Lower lobe of right lung (tissue), 2 donors: ENCODE data around the gene SDHA. TPM values are rescaled to one million over a fixed set of nuclear protein-coding genes. Genes with fewer than 3 reads are reported as not detected.

Source experiments
- ATAC-seq, 2 donors: fragments of 200-7000 bp; cut with Tn5 transposase; one replicate each; pipeline ENCODE4 v1.9.1; 2020 to 2022; ENCODE audit warnings: mild to moderate bottlenecking in 2 of 2, moderate library complexity in 2 of 2
- DNase-seq: peaks from one replicate; pipeline ENCODE4 v3.0.0-alpha.2; 2020
- H3K27ac ChIP-seq: fragments of 200-600 bp; one replicate; pipeline ENCODE4 v1.8.0; 2022
- H3K27me3 ChIP-seq: fragments of 200-600 bp; one replicate; pipeline ENCODE4 v1.8.0; 2022; ENCODE audit warnings: low read depth
- H3K36me3 ChIP-seq: fragments of 200-600 bp; one replicate; pipeline ENCODE4 v1.8.0; 2022; ENCODE audit warnings: mild to moderate bottlenecking
- H3K4me1 ChIP-seq: fragments of 200-600 bp; one replicate; pipeline ENCODE4 v1.8.0; 2022
- H3K4me3 ChIP-seq: fragments of 200-600 bp; one replicate; pipeline ENCODE4 v1.8.0; 2022; ENCODE audit warnings: mild to moderate bottlenecking
- H3K9me3 ChIP-seq: fragments of 200-600 bp; one replicate; pipeline ENCODE4 v1.8.0; 2022
- intact Hi-C: fragments of 100-400 bp; cut with DNase I; formaldehyde crosslinking; loops from one replicate; pipeline ENCODE4 v1.11.0; 2022
- total RNA-seq: library from RNA; stranded (reverse); fragmentation: NEBNext Ultra II Directional; extraction: Animal tissue kit (Norgen Biotek cat#: 25700); gene quantifications from one replicate; pipeline ENCODE4 v1.2.1, GENCODE V29; 2021
- TF ChIP-seq, protein P1 (sequence below): fragments of 200-600 bp; IDR thresholded peaks from one replicate; pipeline ENCODE4 v1.8.0; 2022; ENCODE audit warnings: antibody characterized with exemption, mild to moderate bottlenecking
- donor health status: DM: no; HTN: yes; CAD: no; lungs with severe emphysema.

SDHA gene
- total RNA-seq, 1 donor from 2014 or later, result 89.6 TPM

DNA sequence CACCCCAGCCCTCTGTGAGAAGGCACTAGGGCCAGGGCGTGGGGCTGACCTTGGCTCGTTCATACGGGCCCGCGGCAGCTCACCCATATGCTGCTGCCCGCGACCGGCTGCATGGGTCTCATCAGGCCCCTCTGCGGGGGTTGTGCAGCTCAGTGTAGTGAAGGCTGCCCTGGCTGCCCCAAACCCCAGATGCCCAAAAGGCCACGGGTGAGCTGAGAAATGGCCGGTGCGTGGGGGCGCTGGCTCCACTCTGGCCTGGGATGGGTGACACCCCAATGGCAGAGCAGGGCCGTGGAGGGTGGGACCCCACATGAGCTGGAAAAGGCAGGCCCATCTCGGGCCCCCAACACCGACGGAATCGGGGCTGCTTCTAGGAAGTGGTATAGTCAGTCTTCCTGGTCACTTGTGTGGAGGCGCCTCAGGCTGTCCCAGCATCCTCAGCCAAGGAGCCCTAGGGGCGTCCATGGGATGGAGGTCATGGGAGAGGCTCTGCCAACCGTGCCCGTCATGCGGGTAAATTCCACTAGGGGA lies 46.3 kb upstream of the SDHA start:
- no peak for ATAC-seq
- DNase-seq, result peak; percentile 38
- Histone ChIP-seq H3K27ac (no peak overlapping the region), H3K4me3 (no peak overlapping the region), H3K9me3 (no peaks in the 10 kb centered on the region), H3K27me3 (no peaks in the 10 kb centered on the region), H3K36me3 (no peaks in the 10 kb centered on the region), H3K4me1 (peaks cover 14% of the 10 kb centered on the region)
- TF ChIP-seq, protein P1, sequence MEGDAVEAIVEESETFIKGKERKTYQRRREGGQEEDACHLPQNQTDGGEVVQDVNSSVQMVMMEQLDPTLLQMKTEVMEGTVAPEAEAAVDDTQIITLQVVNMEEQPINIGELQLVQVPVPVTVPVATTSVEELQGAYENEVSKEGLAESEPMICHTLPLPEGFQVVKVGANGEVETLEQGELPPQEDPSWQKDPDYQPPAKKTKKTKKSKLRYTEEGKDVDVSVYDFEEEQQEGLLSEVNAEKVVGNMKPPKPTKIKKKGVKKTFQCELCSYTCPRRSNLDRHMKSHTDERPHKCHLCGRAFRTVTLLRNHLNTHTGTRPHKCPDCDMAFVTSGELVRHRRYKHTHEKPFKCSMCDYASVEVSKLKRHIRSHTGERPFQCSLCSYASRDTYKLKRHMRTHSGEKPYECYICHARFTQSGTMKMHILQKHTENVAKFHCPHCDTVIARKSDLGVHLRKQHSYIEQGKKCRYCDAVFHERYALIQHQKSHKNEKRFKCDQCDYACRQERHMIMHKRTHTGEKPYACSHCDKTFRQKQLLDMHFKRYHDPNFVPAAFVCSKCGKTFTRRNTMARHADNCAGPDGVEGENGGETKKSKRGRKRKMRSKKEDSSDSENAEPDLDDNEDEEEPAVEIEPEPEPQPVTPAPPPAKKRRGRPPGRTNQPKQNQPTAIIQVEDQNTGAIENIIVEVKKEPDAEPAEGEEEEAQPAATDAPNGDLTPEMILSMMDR, result no peak
- intact Hi-C loops, result no loop called here

GRCh38 chr5:172421-172820 lies 45.7 kb upstream of the SDHA start:
- no peak for DNase-seq
- TF ChIP-seq, protein P1, result no peak
- peaks cover 14% of the 10 kb centered on the region for H3K4me1 ChIP-seq
- no peaks in the 10 kb centered on the region for H3K36me3 ChIP-seq
- no peak for ATAC-seq
- no peaks in the 10 kb centered on the region for H3K27me3 ChIP-seq
- no peak overlapping the region for H3K27ac ChIP-seq
- no peaks in the 10 kb centered on the region for H3K9me3 ChIP-seq
- no peak overlapping the region for H3K4me3 ChIP-seq
- intact Hi-C loops, result no loop called here

GRCh38 chr5:172841-173251 lies 45.3 kb upstream of the SDHA start:
- intact Hi-C loops, result no loop called here
- TF ChIP-seq, protein P1, result no peak
- Histone ChIP-seq H3K9me3 (no peaks in the 10 kb centered on the region), H3K4me1 (peaks cover 14% of the 10 kb centered on the region), H3K4me3 (no peak overlapping the region), H3K27ac (no peak overlapping the region), H3K36me3 (no peaks in the 10 kb centered on the region), H3K27me3 (no peaks in the 10 kb centered on the region)
- ATAC-seq (no peak), DNase-seq (no peak)

- Histone ChIP-seq H3K4me3 (no peak overlapping the region), H3K27me3 (no peaks in the 10 kb centered on the region), H3K4me1 (peaks cover 14% of the 10 kb centered on the region), H3K27ac (no peak overlapping the region), H3K36me3 (no peaks in the 10 kb centered on the region), H3K9me3 (no peaks in the 10 kb centered on the region)
- intact Hi-C loops, result no loop called here
- DNase-seq, result peak; percentile 18
- no peak for ATAC-seq
- TF ChIP-seq, protein P1, result no peak
Observed at GRCh38 chr5:173392-174290, 44.5 kb upstream of the SDHA start.

DNA sequence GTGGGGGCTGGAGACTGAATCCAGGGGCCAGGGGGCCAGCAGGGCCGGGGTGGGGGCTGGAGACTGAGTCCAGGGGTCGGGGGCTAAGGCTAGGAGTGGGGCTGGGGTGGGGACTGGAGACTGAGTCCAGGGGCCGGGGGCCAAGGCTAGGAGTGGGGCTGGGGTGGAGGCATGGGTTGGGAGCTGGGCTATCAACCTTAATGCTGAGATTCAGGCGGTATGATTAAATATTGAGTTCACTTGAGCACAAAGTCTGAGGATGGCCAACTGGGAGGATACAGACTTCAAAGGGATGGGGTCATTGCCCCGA lies 43.9 kb upstream of the SDHA start:
- H3K36me3 ChIP-seq, result no peaks in the 10 kb centered on the region
- no peak for DNase-seq
- H3K9me3 ChIP-seq, result no peaks in the 10 kb centered on the region
- H3K4me3 ChIP-seq, result no peak overlapping the region
- intact Hi-C loops, result no loop called here
- H3K27me3 ChIP-seq, result no peaks in the 10 kb centered on the region
- ATAC-seq, result no peak
- TF ChIP-seq, protein P1, result no peak
- peaks cover 9% of the 10 kb centered on the region for H3K4me1 ChIP-seq
- H3K27ac ChIP-seq, result no peak overlapping the region
